Measurements from ENCODE around the gene DAZAP2.
A peak's percentile ranks its signal among the peaks of the same experiment; 100 is the strongest.
"Not testable (repeated sequence)": the region's sequence is repeated elsewhere in the genome, so short reads cannot be mapped to it uniquely, and the experiment has no call there.

Gene DAZAP2

GRCh38 chr12:51245476-51246253 is 7.0 kb downstream of the DAZAP2 start:
- DNase-seq: no peak

- DNase-seq: no peak
Observed at GRCh38 chr12:51246254-51246853, 7.7 kb downstream of the DAZAP2 start.

GRCh38 chr12:51247523-51248206 is 9.0 kb downstream of the DAZAP2 start:
- DNase-seq: no peak

GRCh38 chr12:51253276-51253675 is 14.7 kb downstream of the DAZAP2 start:
- DNase-seq: no peak

- no peak for DNase-seq
Observed at GRCh38 chr12:51254536-51254935, 15.9 kb downstream of the DAZAP2 start.

GRCh38 chr12:51259600-51259999 is 21.0 kb downstream of the DAZAP2 start:
- DNase-seq: not testable (repeated sequence)

- DNase-seq: no peak
Observed at GRCh38 chr12:51262758-51263177, 24.1 kb downstream of the DAZAP2 start.

GRCh38 chr12:51263341-51263740 is 24.7 kb downstream of the DAZAP2 start:
- no peak for DNase-seq

GRCh38 chr12:51264297-51264696 is 25.7 kb downstream of the DAZAP2 start:
- DNase-seq: no peak

- DNase-seq: no peak
Observed at GRCh38 chr12:51265024-51265423, 26.4 kb downstream of the DAZAP2 start.

GRCh38 chr12:51269174-51270066 is 30.8 kb downstream of the DAZAP2 start:
- peak; percentile 71 for DNase-seq

- DNase-seq: peak; percentile 76
Observed at GRCh38 chr12:51270067-51270950, 31.7 kb downstream of the DAZAP2 start, which contains the start of gene SMAGP. TSS of gene SMAGP (minus strand) at chr12:51270415. CDS start at chr12:51269278, 1,137 bp downstream.

- no peak for DNase-seq
Observed at GRCh38 chr12:51270951-51271518, 32.4 kb downstream of the DAZAP2 start.

- DNase-seq: not testable (repeated sequence)
Observed at GRCh38 chr12:51272810-51273209, 34.2 kb downstream of the DAZAP2 start.

GRCh38 chr12:51275088-51275487 is 36.5 kb downstream of the DAZAP2 start:
- DNase-seq: no peak

- no peak for DNase-seq
Observed at GRCh38 chr12:51281202-51281924, 42.7 kb downstream of the DAZAP2 start.

- no peak for DNase-seq
Observed at GRCh38 chr12:51285843-51286242, 47.2 kb downstream of the DAZAP2 start.

GRCh38 chr12:51291603-51292513 is 53.2 kb downstream of the DAZAP2 start:
- not testable (repeated sequence) for DNase-seq
